ENCODE measurements around the gene PARD6G.
A peak's percentile ranks its signal among the peaks of the same experiment; 100 is the strongest.
"Not testable (repeated sequence)": the region's sequence is repeated elsewhere in the genome, so short reads cannot be mapped to it uniquely, and the experiment has no call there.

Gene PARD6G

DNA sequence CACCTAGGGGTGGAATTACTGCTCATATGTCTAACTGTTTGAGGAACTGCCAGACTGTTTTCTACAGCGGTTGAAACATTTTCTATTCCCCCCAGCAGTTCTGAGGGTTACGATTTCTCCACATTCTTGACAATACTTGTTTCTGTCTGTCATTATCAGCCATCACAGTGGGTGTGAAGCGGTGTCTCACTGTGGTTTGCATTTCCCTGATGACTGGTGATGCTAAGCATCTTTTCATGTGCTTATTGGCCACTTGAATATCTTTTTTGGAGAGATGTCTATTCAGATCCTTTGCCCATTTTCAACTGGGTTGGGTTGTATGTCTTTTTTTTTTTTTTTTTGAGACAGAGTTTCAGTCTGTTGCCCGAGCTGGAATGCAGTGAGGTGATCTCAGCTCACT lies 75.3 kb downstream of the PARD6G start:
- no peak for DNase-seq (ENCODE audit: low spot score)

DNA sequence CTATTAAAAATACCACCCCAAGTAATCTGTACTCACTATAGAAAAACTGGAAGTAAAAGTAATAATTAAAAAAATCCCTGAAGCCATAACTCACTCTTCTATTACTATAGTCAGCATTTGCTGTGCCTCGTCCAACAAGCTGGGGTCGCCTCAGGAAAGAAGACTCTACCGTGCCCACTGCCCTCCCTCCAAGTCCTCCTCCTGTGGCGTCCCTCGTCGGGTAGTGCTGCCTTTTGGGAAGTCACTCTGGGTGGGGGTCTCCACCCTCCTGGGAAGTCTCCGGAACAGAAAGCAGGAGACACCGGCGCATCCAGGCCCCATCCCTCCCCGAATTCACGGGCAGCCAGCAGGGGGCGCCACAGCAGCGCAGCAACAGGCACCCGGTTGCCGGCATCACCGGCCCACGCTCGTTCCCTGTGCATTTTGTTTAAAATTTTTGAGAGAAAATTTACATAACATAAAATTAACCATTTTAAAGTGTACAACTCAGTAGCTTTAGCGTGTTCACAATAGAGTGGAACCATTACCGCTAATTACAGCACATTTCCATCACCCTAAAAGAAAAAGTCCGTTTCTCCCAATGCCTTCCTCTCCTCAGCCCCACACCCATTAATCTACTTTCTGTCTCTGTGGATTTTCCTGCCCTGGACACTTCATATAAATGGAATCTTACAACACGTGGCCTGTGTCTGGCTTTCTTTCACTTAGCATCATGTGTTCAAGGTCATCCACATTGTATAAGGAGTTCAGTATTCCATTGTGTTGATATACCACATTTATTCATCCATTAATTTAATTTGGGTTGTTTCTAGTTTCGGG lies 76.1 kb downstream of the PARD6G start:
- no peak for DNase-seq (ENCODE audit: low spot score)

DNA sequence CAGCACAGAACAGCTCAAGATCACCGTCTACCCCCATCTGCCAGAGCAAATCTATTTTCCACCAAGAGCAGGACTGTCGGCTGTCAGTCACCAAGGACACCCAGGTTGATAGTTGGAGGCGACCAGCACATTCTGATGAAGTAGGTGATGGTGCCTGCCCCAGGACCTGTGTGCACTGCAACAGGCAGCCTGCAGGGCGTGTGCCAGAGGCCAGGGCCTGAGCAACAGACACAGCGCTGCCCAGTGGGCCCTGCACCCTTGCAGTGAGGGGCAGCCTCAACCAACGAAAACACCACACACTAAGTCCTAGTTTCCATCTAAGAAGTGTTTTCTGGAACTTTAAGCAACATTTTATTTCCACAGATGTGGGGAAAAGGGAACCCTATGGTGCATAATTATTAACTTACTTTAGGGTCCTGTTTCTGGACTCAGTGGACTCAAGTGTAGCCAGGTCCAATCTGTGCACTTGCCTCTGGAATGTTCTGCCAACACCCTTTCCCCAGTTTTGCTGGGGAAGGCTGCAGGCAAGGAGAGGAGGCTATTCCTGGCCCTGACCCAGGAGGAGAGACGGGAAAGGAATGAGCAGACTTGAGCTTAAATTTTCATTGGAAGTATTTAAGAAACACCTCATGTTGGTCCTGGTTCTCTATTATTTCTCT lies 76.8 kb downstream of the PARD6G start:
- DNase-seq (ENCODE audit: low spot score): no peak

DNA sequence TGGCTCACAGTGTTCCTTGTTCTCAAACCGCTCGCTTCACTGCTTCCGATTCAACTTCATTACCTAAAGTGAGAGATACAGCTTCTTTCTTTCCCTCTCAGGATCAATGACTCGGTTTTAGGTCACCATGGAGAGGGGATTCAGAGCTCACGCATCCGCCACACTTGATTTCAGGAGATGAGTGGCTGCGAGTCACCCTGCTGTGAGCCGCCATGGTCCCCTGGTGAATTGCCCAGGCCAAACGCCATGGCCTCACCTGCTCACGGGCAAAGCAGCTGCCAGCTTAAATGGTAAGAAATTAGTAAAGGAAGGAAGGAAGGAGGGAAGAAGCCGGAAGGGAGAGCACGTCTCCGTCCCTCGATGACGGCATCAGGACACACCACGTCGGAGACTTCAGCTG lies 77.7 kb downstream of the PARD6G start:
- DNase-seq (ENCODE audit: low spot score): no peak

DNA sequence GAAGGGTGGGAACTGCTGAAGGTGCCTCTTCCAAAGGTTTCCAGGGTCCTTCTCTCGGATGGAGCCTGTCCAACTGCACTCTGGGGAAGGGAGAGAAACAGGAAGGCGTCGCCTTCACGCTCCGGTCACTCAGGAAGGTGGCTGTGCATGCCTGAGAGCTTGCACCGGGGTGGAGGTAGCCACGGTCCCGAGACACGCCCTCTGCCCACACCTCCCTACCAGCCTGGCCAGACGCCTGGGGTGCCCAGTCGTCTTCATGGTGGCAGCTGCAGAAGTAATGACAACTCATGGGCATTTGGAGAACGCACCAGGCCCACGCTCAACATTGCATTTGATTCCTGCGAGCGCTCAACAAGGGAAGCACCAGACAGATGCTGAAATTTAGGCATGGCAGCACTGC lies 78.3 kb downstream of the PARD6G start:
- DNase-seq (ENCODE audit: low spot score): no peak

DNA sequence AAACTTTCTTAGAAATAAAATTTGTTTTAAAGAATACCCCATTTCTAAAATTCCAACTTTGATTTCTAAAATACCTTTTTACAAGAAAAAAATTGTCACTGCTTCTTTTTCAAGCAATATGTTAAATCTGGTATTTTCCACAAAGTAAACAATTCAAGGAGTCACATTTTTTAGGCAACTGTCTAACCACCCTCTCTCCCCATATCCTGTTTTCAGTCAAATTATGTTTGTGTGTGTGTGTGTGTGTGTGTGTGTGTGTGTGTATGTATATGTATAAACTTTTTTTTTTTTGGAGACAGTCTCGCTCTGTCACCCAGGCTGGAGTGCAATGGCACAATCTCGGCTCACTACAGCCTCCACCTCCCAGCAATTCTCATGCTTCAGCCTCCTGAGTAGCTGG lies 79.0 kb downstream of the PARD6G start:
- no peak for DNase-seq (ENCODE audit: low spot score)

DNA sequence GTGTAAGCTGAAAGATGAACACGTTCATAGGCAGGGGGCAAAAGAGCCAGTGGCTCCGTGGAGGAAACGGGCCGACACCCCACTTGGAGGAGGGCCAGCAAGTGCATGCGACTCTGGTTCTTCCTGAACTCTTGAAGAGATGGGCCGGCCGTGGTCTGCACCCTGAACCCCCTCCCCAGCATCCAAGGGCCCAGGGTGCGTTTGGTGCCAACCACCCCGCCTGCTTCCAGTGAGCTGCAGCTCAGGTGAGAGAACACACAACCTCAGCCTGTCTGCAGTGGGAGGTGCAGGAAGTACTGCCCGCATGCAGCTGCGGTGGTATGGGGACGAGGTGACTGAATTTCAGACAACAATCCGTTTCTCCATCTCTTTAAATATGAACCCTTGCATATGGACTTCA lies 79.4 kb downstream of the PARD6G start:
- DNase-seq (ENCODE audit: low spot score): no peak

DNA sequence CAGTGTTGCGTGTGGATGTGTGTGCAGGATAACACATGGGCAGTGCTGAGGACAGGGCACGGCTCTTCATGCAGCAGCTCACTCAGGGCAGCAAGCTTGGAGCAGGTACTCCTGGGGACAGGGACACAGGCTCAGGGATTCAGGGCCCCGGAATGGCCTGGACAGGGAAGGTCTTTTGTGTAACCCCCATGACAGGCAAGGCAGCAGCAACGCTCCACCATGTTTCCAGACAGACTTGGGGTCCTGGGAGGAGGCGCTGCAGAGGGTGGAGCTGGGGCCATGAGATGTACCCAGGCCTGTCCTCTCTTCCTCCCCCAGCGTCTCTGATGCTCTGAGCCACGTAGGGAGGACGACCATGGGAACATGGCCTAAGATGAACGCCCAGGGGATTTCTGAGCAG lies 80.0 kb downstream of the PARD6G start:
- no peak for DNase-seq (ENCODE audit: low spot score)

DNA sequence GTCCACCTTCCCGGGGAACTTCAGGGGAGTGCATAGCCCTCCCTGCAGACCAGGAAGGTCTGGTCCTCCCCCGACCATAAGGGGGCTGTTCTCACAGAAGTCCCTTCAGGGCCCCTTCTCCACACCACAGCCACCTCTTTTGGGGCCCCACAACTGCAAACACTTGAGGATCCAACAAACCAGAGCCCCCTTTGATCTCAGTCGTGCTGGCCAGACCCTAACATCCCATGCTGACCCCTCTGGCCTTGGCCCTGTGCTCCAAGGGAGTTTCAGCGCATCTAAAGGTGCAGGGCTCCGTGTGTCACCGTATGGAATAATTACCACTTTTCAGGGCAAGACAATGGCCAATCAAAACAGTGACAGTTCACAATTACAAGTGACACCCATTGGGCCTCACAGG lies 80.6 kb downstream of the PARD6G start:
- no peak for DNase-seq (ENCODE audit: low spot score)

DNA sequence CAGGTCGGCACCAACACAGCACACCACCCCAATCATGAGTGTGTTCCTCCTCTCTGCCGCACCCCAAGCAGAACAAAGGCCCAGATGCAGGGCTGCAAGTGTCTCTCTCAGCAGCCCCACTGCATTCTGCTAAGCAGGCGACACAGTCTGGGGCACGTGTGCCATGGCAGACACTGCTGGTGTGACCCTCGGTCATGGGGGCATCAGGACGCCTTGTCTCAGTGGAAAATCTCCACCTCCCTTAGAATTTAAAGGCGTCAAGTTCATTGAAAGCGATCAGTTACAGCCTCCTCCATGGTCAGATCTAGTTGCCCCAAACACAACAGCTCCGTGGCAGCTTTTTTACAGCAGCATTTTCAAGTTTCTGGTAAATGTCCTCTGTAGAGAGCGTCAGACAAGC lies 81.1 kb downstream of the PARD6G start:
- DNase-seq (ENCODE audit: low spot score): no peak

DNA sequence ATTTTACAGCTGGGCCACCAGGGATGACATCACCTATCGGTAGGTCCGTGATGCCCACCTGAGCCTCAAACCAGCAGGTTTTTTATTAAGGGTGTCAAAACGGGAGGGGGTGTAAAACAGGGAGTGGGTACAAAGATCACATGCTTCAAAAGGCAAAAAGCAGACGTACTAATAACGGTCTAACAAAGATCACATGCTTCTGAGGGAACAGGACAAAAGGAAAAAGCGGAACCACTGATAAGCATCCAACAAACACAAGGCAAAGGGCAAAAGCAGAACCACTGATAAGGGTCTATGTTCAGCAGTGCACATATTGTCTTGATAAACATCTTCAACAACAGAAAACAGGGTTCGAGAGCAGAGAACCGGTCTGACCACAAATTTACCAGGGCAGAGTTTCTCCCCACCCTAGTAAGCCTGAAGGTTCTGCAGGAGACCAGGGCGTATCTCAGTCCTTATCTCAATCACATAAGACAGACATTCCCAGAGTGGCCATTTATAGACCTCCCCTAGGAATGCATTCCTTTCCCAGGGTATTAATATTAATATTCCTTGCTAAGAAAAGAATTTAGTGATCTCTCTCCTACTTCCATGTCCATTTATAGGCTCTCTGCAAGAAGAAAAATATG lies 82.5 kb downstream of the PARD6G start:
- DNase-seq (ENCODE audit: low spot score): not testable (repeated sequence)

DNA sequence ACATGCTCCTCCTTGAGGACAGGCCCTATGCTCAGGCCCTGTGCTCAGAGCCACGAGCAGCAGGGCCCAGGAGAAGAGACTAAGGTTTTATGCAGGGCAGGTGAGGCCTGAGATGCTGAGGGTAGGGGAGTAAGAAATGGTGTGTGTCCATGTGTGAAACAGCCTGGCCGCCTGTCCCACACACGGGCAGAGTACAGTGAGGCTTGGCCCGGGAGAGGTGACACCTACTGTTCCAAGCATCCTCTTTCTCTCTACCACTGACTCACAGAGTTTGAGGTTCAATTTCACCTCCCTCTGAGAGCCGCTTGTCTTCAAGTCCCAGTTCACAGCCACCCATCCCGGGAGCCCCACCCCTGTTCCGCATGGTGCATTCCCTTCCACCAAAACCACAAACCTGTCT lies 84.1 kb downstream of the PARD6G start:
- no peak for DNase-seq (ENCODE audit: low spot score)

DNA sequence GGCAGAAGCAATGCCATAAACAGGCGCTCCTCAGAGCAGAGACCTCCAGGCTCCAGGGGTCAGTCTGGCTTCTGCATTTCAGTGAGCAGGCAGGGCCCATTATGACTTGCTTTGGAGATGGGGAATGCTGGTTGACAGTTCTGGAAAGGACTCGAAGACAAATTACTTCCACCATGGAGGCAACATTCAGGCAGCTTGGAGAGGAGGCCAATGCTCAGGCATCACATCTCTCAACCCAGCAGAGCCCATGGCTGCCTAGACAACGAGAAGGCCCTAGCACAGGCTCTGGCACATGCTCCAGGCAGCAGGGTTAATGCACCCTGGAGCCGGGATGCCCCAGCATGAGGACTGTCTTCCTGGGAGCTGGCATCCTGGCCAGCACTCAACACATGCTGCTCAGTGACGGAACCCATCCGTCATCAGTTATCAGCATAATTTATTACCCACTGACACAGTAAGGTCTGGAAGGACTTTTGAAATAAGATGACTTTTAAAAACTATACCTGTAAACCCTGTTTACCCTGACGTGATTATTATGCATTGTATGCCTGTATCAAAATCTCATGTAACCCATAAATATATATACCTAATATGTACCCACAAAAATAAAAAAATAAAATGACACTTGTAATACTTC lies 85.4 kb downstream of the PARD6G start:
- no peak for DNase-seq (ENCODE audit: low spot score)

DNA sequence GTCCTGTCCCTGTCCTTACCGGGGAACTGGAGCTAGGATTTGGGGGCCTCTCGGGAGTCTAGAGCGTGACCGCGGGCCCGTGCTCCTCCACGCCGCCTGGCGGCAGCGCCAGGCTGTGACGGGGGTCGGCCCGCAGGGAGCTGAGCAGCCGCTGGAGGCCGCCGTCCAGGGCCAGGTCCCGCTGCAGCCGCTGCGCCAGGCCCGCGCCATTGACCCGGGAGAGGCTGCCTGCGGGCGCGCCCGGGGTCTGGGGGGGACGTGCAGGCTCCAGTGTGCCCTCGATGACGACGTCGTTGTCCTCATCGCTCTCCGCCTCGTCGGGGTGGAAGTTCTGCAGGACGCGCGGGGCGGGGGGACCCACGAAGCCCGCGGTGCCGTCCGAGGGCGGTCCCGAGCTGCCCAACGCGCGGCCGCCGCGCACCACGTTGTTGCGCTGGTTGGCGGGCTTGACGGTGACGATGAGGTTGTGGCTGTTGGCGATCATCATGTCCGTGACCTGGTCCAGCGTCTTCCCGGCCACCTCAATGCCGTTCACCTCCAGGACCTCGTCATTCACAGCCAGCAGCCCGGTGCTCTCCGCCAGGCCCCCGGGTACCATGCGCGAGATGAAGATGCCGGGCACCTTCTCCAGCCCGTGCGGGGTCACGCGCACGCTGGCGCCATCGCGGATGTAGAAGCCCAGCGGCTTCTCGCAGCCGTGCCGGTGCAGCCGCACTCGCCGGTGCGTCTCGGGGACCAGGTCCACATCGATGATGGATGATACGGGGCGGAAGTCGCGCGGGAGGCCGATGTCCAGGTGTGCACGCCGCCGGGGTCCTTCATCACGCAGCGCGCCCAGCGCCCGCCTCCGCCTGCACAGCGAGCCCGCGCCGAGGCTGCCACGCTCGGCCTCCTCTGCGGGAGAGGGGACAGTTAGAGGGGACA lies 87.3 kb downstream of the PARD6G start:
- DNase-seq (ENCODE audit: low spot score): no peak

DNA sequence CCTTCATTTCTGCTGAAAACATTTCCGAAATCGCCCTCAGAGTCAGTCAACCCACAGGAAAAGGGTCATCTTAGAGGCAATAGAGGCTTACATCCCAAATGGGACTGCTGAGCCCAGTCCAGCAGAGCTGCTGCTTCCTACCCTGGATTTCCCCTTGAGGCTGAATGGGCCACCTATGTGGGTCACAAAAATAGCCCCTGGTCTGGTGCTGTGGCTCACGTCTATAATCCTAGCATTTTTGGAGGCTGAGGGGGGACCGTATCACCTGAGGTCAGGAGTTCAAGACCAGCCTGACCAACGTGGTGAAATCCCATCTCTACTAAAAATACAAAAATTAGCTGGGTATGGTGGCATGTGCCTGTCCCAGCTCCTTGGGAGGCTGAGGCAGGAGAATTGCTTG lies 88.9 kb downstream of the PARD6G start:
- DNase-seq (ENCODE audit: low spot score): no peak

DNA sequence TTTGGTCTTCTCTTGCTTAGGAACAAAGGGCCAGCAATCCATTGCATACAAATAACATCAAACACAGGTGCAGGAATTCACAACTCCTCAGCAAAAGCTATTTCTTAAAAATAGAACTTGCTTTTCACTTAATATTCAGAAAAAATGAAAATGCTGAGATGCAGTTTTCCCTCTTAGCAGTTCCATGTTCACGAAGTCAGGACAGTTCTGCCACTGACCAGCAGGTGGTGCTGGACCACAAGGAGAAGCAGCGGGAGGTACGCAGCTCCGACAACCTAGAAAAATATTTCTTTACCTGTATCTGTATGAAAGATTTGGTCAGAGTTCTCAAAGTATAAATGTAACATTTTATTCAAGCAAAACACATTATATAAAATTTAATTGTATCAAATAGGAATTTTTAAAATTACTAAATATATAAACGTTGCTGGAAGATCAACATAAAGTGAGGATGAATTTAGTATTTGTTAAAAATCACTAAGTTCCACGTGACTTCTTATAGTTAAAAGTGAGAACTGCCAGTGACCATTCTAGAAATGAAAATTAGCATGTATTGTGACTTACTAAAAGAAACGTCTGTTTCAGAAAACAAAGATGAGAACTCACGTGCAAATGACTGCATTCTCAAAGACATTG lies 89.5 kb downstream of the PARD6G start:
- DNase-seq (ENCODE audit: low spot score): peak; percentile 76

DNA sequence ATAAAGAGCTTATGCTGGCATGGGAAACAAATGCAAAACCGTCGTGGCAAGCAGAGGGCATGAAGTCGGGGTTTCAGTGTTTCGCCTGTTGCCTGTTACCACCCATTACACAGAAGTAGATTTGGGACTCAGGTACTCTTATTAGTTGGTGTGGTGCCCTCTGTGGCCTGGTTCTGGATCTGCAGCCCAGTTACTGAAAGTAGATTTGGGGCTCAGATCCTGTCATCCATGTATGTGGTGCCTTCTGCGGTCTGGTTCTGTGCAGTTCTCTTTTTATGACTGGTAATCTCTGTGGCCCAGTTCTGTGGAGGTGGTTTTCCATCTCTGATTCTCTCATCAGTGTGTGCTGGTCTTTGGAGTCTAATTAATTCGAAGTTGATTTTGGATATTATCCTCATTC lies 93.0 kb downstream of the PARD6G start:
- no peak for DNase-seq (ENCODE audit: low spot score)

DNA sequence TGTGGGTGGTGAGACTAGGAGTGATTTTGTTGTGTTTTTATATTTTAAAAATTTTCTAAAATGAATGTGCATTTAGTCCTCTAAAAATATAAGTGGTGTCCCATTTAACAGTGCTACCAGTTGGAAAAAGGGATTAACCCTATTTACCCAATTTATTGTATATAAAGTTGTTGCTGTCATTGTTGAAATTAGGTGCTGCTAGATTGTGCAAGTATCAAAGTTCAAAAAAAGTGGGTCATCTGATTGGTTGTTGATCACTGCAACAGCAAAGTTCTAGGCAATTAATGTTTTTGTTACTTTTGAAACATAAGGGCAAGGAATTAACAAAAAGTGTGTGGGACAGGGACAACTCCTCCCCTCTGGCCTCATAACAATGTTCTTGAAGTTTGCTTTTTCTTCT lies 97.6 kb downstream of the PARD6G start:
- DNase-seq (ENCODE audit: low spot score): no peak

DNA sequence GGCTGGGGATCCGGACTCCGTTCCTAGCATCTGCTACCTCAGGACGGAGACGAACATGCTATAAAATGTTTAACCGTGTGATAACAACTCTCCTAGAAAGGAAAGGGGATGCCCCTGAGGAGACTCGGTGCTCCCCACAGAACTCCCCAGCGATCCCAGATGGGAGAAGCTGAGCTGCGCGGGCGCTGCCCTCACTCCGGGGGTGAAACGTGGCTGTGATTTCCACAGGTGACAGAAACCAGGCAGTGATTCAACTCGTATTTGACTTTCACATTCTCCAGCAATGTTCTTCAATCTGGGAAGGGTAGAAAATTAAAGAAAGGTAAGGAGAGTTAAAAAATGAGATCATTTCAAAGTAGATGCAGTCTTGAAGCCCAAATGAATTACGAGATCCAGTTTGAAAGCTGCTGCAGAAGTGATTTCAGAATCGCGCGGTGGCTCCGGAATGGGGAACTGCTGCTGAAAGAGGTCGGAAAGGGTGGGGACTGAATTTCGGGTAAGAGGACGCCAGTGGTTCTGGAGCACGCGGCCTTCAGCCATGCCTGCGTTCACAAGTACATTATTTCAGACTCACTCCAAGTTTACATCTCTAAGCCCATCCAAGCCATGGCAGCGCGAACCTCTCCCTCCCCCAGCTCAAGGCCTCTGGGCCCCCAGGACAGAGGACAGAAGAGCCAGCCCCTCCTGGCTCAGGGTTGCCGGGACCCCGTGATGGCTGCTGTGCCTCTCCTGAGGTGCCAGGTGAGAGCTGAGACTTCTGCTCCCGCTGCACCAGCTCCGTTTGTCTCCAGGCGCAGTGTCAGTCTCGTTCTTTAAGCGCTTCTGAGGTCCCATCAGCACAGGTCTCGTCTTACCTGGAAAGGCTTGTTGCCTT lies 98.8 kb downstream of the PARD6G start:
- DNase-seq (ENCODE audit: low spot score): no peak
